HG02852 (cell line): Measurements from ENCODE around the gene SLC5A10.

Experiments
- ATAC-seq: cut with Tn5 transposase; IDR thresholded peaks from one replicate; pipeline ENCODE4 v1.9.1; 2021; ENCODE audit warnings: mild to moderate bottlenecking, moderate library complexity; ENCODE audit not compliant: unreplicated experiment

The SLC5A10 gene

DNA sequence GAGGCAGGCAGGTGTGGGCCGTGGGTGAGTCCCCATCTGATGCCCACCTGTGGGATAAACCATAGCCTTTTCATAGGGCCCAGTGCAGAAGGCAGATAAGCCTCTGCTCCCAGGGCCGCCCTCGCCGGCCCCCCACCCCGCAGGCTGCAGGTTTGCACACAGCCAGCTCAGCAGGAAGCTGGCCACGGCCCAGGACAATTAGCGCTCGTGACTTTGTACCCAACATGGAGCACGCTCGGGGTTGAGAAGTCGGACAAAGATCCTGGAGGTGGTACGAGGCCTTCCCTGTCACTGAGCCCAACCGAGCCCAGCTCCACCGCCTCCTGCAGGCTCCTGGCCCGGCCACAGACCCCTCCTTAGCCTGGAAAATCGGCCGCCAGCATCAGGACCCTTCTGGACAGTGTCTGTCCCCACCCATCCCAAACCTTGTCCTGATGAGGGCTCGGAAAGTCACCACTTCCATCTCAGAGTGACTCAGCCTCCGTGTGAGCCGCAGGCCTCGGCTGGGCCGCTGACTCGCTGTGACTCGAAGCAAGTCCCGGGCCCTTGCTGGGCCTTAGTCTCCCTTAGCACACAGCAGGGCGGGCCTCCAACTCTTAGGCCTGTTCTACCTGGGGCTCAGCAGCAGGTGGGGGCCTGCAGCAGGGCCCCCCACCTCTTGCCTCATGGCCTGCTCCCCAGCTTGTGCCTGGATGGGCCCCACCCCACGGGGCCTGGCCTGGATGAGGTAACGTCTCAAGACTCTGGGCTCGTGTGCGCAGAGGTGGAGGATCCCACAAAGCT lies 29.9 kb downstream of the SLC5A10 start:
- ATAC-seq, result no peak

DNA sequence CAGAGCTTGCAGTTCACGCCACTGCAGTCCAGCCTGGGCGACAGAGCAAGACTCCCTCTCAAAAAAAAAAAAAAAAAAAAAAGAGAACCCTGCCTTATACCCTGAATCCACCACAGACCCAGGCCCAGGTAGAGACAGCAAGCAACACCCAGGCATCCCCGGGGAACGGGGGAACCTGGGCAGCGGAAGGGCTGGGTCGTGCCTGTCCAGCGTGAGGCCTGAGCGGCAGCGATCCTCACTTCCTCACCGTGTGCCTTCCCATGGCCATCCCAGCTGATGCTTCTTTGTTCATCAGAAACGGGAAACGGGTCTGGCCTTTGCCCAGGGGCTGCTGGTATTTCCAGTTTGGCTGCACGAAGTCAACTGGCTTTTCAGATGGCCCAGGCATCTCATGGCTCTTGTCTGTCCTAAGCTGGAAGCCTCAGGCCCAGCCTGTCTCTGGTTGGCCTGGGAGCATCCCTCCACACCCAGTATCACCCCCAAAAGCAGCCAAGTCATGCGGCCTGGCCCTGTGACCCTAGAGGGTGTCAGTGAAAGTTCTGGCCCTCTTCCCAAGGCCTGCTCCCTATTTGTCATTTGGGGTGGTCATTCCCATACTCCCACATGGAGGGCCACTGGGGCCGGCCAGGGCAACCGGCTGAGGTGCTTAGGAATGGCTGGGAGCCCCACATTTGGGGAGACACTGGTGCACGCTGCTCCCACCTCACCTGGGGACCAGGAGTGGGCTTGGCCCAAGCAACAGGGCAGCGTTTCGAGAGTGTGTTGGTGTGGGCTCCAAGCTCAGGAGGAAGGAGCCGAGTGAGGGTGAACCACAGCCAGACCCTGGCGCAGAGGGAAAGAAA lies 32.5 kb downstream of the SLC5A10 start:
- ATAC-seq, result no peak

DNA sequence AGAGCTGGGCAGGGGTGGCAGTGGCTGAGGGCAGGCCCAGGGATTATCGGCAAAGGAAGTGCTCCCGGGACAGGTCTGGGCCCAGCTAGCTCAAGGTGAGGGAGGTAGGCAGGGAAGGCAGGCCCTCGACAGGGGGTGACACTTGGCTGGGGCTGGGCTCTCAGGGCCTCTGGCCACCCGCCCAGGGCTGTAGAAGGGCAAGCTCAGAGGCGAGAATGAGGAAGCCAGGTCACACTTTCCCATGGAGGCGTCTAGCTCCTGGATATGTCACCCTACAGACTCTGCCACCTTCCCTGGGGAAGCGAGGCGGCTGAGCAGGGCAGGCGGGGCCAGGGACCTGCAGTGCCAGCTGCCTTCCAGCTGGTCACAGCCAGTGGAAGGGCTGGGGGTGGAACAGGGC lies 33.5 kb downstream of the SLC5A10 start:
- no peak for ATAC-seq

DNA sequence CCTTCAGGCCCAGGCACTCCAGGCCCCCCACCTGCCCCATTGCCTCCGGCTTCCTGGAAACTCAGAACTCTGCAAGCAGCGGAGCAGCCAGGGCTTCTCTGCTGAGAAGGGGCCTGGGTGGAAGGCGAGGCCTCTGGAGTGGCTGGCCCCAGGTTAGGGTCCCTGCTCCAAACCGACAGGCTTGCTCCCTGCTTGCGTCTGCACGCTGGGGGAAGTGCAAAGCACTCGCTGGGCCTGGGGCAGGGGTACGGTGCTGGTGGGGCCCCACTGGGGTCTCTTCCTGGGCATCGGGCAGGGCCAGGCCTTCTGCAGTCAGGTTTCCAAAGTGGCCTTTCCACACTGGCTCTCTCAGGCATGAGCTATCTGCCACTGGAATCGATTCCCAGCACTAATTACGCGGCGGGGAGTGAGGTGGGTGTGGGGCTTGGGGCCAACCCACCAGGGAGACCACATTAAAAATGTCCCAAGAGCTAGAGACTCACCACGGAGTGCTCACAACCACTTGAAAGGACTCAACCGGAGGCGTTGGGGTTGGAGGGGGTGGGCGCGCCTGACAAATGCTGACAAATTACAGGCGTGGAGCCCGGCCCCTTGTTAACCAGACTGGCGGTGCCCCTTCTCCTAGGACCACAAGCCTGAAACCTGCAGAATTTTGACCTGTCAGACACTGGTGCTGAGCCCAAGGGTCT lies 34.7 kb downstream of the SLC5A10 start:
- no peak for ATAC-seq

DNA sequence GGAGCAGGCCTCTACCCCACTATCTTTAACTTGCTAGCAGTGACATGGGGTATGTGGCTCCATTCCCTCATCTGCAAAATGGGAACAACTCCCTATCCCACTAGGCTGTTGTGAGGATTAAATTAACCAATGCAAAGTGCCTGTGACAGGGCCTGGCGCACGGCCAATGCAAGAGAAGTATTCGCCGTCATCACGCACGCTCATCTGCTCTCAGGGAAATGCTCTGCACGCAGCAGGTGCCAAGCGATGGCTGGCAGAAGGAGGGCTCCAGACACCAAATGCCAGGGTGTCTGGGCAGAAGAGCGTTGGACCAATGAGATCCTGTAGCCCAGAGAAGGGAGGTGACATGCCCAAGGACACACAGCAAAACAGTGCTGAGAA lies 35.3 kb downstream of the SLC5A10 start:
- no peak for ATAC-seq

DNA sequence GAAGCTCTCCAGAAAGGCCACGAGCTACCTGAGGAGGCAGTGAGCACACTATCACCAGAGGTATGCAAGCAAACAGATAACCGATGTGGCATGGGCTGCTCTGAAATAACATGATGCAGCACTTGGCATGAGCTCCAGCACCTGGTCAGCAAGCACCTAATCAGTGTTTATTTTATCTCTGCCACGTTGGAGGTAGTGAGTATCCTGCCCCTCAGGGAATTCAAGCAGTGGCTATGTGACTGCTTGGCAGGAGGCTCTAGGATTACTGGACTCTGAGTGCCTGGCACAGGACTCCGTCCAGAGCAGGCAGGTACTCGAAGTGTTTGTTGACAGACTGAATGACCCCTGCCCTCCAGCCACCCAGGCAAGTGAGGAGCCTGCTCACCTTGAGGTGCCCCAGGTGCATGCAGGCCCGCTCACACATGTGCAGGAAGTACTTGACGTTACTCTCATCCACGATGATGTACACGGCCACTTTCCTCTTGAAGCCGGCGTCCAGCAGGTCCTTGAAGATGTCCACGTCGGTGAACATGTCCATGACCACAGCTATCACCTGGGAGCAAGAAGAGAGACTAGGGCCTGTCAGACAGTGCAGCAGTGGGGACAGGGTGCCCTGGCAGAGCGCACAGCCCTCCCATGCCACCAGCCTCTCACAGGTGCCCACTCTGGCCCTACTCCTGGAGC lies 36.0 kb downstream of the SLC5A10 start:
- no peak for ATAC-seq

DNA sequence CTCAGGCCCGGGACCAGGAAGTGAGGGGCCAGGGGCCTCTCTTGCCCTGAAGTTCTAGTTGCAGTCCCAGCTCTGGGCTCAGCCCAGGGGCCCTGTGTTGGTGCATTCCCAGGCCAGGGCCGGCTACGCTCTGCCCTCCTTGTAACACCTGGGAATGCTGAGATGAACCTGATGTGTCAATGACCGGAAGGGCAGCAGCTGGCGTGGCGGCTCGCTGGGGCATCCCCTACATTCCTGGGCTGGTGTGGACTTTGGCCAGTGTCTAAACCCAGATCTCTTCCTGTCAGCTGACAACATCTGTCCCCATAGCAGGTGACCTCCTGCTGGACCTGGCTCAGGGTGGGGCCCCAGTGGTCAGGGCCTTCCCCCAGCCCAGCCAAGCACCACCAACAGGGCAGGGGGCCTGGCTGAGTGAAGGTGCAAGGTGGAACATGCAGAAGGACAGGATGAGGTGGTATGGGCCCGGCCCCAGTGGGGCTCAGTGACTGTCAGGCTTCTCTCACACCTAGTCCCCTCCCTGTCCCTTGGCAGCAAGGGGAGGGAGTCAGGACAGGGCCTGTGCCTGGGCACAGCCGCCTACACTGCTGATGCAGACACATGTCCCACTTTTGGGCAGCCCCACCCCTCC lies 36.7 kb downstream of the SLC5A10 start:
- ATAC-seq, result no peak

DNA sequence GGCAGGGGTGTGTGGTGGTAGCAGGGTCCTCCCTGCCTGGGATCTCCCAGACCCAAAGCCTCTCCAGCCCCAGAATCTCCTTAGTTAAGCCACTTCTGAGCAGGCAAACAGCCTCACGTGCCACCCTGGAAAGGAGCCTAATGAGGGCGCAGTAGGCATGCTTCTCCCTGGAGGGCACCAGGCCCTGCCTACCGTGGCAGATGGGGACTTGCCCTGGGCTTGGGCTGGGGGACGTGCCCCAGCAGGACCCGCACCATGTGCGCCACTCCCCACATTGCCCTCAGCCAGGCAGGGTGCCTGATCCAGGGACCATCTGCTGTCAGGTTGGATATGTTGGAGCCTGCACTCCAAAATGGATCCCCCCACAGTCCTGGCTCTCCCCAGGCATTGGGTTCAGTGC lies 38.4 kb downstream of the SLC5A10 start:
- no peak for ATAC-seq

DNA sequence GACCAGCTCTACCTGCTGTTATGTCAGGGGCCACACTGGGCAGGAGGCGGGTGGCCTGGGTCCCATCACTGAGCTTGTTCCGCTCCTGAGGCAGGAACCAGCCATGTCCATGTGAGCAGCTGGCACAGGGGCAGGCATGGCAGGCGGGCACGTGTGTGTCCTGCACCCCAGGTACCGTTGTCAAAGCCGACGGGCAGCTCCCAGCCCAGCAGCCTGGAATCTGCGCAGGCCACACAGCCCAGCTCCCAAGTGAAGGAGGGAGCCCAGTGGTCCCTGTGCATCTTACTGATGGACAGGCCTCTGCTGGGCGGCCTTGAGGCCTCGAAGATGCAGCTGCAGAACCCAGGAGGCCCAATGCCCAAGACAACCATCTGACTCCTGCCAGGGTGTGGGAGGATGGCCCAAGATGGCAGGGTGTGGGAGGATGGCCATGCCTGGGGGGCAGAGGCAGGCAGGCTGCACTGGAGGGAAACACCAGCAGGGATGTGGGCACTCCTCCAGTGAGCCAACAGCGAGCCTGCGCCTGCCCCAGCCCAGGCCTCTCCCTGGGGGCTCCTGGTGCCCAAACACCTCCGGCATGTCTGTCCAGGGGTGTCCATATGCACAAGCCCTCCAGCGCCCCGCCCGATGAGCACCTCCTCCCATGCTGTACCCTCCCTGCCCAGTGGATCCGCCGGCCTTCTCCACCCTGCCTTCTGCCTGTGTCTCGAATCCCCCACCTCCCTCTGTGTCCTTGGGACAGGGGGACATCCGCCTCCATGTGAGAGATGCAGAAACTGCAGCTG lies 39.8 kb downstream of the SLC5A10 start:
- no peak for ATAC-seq

DNA sequence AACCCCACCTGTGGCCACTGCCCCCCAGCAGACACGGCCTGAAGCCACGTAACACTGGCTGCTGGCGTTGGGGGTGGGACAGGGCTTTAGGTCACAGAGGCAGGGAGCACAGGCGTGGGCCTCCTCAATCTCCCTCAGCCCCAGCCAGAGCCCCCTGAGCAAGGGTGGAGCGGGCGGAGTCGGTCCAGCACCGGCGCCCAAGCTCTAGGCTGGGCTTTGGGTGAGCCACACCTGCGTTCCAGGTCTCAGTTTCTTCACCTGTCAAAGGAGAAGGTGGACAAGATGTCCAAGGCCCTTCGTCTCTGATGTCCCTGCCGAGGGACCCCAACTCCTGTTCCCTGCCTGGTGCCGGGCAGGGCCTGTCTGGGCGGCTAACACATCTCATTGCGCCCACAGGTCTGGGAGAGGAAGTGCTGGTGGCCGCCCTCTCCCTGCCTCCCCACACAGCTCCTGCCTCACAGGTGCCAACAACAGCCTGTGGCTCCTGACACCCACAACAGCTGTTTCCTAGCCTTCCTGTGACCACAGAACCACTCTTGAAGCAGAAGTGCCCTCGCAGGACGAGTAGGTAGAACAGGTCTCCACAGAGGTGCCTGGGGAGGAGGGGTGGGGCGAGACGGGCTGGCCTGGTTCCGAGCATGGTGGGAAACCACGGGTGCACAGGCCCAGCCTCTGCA lies 40.6 kb downstream of the SLC5A10 start:
- ATAC-seq, result no peak

DNA sequence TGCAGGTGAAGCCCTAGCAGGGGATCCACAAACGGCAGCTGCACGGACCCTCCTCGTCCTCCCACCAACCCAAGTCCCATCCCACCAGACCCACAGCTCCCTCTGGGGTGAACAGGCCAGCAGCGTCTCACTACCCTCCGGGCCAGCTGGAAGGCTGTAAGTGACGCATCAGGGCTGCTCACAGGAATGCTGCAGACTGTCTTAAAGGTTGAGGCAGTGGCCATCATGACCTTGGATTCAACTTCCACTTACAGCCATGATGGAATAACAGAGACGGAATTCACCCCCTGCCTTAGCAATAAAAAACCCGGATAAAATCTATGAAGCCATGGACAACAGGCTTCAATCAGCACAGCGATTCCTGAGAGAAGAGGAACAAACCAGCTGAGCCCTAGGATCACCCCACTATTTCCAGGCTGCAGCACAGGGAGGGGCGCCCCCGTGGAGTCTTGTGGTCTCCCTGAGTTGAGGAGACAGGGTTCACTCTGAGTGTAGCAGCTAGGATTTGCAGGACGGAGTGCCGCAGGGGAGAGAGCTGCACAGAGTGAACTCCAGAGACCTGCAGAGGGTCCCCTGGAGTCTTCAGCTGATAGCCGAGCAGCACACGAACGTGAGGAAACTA lies 42.1 kb downstream of the SLC5A10 start:
- no peak for ATAC-seq

DNA sequence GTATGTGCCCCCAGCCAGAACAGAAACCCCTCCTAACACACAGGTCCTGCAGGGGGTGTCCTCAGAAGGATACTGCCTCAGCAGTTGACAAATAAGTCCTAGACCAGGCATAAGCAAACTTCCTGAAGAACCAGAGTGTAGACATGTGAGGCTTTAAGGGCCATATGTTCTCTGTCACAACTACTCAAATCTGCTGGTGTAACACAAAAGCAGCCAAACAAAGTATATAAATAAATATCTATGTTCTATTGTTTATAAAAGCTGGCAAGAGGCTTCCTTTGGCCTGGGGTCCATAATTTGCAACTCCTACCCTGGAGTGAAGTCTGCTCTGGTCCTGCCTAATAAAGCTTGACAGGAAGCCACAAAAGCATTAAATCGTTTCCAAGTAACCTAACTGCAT lies 42.7 kb downstream of the SLC5A10 start:
- ATAC-seq, result no peak

DNA sequence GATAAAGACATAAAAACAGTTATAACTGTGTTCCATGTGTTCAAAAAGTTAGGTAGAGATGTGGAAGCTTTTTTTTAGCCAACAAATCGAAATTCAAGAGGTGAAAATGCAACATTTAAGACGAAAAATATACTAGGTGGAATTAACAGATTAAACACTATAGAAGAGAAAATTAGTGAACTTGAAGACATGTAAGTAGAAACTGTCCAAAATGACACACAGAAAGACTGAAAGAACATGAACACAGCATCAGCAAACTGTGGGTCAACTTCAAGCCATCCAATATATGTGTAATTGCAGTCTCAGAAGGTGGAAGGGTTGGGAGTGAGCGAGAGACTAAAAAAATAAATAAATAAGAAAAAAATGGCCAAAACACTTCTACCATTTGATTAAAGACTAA lies 43.3 kb downstream of the SLC5A10 start:
- no peak for ATAC-seq

DNA sequence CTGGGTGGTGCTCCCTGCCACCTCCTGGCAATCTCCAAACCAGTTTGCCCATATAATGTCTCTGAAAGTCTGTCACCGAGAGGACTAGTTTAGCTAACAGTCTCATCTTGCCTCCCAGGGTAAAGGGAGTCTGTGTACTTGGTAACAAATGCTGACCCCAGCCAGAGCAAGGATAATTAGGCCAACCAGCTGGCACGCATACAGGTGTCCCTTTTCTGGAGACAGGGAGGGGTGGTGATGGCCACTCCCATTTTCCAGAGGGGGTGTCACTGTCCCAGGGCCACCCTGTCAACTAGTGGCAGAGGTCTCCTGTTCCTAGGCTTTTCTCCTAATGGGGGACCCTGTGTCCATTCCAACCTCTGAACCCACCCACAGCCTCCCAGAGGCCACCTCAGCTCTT lies 44.5 kb downstream of the SLC5A10 start:
- no peak for ATAC-seq

DNA sequence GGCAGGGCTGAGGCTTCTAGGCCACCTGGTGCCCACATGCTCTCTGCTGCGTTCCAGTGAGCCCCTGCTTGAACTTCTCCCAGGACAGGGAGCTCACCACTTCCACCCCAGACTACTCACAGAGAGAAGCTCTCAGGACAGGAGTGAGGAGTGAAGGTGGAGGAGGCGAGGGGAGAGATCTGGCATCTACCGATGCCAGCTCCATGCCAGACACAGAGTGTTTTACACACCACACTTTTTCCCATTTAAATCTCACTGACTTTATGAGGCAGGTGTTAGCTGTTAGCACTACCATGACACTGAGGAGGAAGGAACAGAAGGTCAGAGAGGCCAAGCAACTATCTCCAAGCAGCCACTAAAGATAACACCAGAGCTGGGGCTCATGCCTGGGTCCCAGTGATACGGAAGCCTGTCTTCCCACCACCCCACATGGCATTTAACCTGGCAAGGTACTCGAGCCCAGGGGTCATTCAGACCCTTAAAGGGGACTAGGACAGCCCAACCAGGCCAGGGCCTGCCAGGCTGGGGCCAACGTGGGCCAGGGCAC lies 45.8 kb downstream of the SLC5A10 start:
- ATAC-seq, result no peak

DNA sequence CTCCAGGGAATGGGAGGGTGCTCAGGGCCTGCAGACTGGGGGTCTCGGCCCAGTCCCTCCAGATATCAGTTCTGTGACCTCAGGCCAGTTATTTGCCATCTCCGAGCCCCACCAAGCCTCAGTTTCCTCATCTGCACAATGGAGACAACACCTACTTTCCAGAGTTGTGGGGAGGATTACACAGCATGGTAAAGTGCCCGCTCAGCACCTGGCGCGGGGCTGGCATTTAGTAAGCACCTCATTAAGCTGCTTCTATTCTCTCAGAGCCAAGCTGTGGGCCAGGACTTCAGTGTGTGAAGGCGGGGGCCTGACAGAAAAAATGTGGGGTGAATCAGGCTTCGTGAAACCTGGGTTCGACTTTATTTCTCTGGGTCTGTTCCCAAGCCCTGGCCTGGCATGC lies 47.4 kb downstream of the SLC5A10 start:
- no peak for ATAC-seq

DNA sequence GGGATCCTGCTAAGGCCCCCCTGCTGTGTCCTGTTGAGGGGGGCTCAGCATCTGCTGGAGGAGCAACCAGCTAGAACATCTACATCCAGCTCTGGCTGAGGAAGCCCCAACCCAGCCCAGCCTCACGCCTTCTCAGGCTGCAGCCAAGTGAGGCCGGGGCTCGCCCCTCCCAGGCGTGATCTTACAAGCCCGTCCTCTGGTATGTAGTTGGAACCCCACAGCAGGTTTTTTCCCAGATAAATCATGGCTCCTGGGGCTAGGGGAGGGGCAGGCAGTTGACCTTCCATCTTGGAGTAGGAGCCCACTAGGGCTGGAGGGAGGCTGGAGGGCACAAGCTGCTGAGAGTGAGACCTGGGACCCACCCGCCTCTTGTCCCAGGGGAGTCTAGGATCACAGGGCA lies 47.9 kb downstream of the SLC5A10 start:
- no peak for ATAC-seq

DNA sequence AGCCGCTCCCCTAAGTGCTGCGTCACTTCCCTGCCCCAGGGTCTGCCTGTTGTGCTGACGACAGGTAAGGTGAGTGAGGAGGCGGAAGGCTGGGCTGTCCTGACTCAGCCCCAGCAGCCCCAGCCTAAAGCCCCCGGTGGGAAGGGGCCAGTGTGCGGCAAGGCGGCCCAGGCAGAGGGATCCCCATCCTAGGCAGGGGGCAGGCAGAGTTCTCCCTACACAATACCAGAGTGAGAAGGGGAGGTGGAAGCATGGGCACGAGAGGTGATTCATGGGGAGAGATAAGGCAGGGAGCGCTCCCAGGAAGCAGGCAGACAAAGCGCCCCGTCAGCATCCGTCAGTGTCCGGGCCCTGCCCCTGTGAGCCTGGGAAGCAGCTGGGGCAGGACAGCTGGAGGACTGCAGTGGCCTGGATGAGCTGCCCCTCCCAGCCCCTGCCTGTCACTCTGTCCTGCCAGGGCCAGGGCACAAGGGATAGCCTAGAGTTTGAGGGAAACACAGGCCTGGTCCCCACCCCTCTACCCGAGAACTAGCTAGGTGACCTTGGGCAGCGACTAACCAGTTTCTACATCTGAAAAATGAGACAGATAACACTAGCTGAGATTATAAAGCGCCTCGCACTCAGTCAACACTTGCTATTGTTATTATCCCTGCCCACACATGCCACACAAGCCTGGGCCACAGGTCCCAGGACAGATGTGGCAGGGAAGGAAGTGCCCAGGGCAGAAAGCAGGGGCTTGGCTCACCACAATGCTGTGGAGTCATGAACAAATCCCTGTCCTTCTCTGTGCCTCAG lies 48.8 kb downstream of the SLC5A10 start:
- no peak for ATAC-seq
